HFF-Myc (cell line): ENCODE data around the gene TGFB2.

Experiments
- DNase-seq: peaks from one replicate; pipeline ENCODE4 v3.0.0-alpha.2; 2011; ENCODE audit warnings: low read depth; ENCODE audit errors: extremely low read depth
- H3K4me3 ChIP-seq: replicated peaks from 2 replicates; pipeline ENCODE4 v1.5.1; 2011; ENCODE audit warnings: low read depth, mild to moderate bottlenecking, control low read depth, low read length
- TF ChIP-seq, protein P1 (sequence below): IDR thresholded peaks from 2 replicates; pipeline ENCODE4 v1.5.1; 2012; ENCODE audit warnings: mild to moderate bottlenecking, low read depth, low read length, control low read depth; ENCODE audit errors: missing control alignments

Gene TGFB2

DNA sequence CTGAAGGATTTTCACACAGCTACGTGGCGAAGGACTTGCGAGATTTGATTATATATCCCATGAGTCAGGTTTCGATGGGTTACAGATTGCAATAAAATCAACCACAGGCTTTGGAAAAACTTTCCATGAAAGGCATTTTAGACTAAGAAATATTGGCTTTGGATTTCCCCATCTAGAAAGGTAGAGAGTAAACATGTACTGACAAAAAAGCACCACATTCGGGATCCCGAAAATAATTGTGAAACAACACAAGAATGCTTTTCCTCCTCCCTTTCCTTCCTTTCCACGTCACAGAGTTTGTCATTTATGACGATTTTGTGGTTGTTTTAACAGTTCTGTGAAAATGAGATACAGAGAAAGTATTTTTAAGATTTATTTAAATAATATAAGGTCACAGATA is 38.5 kb downstream of the TGFB2 start:
- no peak for DNase-seq
- H3K4me3 ChIP-seq, result no peak overlapping the region
- TF ChIP-seq, protein P1, sequence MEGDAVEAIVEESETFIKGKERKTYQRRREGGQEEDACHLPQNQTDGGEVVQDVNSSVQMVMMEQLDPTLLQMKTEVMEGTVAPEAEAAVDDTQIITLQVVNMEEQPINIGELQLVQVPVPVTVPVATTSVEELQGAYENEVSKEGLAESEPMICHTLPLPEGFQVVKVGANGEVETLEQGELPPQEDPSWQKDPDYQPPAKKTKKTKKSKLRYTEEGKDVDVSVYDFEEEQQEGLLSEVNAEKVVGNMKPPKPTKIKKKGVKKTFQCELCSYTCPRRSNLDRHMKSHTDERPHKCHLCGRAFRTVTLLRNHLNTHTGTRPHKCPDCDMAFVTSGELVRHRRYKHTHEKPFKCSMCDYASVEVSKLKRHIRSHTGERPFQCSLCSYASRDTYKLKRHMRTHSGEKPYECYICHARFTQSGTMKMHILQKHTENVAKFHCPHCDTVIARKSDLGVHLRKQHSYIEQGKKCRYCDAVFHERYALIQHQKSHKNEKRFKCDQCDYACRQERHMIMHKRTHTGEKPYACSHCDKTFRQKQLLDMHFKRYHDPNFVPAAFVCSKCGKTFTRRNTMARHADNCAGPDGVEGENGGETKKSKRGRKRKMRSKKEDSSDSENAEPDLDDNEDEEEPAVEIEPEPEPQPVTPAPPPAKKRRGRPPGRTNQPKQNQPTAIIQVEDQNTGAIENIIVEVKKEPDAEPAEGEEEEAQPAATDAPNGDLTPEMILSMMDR, result no peak

GRCh38 chr1:218384581-218384993 is 39.5 kb downstream of the TGFB2 start:
- TF ChIP-seq, protein P1, result no peak
- H3K4me3 ChIP-seq, result no peak overlapping the region
- peak; percentile 80 for DNase-seq

DNA sequence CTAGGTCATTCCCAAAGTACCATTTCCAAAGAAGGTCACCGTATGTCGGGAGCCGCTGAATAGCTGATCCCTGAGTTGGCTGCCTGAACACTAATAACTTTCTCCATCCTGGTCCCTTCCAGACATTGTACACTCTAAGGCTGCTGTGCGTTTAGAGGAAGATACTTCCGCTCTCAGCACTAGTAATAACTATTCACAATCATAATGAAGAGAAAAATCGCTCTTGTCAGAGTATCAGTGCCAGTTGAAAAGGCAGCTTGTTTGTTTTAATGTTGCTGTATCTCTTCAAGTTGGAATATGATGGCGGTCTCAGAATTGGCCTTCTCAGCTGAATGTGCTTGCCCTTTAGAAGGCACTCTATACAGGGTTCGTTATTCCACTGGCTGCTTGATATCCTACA is 43.5 kb downstream of the TGFB2 start:
- DNase-seq, result no peak
- H3K4me3 ChIP-seq, result no peak overlapping the region
- TF ChIP-seq, protein P1, result no peak

GRCh38 chr1:218390618-218391017 is 45.5 kb downstream of the TGFB2 start:
- DNase-seq, result no peak
- no peak overlapping the region for H3K4me3 ChIP-seq
- TF ChIP-seq, protein P1, result no peak

DNA sequence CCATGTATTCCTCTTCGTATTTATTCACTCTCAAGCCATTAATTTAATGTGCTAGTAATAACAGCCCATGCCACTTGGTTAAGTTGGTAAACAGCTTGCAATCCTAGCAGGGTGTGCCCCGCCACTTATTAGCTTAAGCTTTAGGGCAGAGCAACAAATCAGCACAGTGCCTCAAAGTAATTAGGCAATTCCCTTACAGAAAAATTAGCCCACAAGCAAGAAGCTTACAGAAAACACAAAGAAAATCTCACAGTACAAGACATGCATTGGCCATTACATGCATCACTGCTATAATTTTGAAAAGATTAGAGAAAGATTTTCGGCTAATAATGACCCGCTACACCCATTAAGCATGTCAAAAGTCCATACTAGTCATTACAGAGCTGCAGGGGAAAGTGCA is 47.6 kb downstream of the TGFB2 start:
- TF ChIP-seq, protein P1, result no peak
- H3K4me3 ChIP-seq, result no peak overlapping the region
- DNase-seq, result no peak

GRCh38 chr1:218394416-218394815 is 49.3 kb downstream of the TGFB2 start:
- no peak for DNase-seq
- no peak overlapping the region for H3K4me3 ChIP-seq

GRCh38 chr1:218394989-218395388 is 49.9 kb downstream of the TGFB2 start:
- H3K4me3 ChIP-seq, result no peak overlapping the region
- TF ChIP-seq, protein P1, result no peak
- DNase-seq, result no peak

More at GRCh38 chr1:218394416-218394815, 49.3 kb downstream of the TGFB2 start:
- TF ChIP-seq, protein P1, result no peak
